GM12873 (cell line): Measurements from ENCODE around the gene ZFP36L1.
A peak's percentile ranks its signal among the peaks of the same experiment; 100 is the strongest.

Experiments
- CTCF ChIP-seq: IDR thresholded peaks from 2 replicates; pipeline ENCODE4 v1.5.1; 2012; ENCODE audit warnings: low read depth, mild to moderate bottlenecking, moderate library complexity, low read length, control low read depth; ENCODE audit not compliant: insufficient read depth; ENCODE audit errors: missing control alignments

The ZFP36L1 gene

DNA sequence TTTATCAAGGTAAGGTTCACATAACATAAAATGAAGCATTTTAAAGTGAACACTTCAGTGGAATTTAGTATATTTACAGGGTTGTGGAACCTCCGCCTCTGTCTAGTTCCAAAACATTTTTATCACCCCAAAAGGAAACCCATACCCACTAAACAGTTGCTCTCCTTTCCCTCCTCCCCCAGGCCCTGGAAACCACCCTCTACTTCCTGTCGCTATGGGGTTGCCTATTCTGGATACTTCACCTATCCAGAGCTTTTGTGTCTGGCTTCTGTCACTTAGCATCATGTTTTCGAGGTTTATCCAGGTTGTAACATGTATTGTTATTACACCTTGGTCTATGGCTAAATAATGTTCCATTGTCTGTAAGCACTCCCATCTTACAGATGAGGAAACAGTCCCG lies 27.7 kb upstream of the ZFP36L1 start:
- no peak for TF ChIP-seq CTCF

DNA sequence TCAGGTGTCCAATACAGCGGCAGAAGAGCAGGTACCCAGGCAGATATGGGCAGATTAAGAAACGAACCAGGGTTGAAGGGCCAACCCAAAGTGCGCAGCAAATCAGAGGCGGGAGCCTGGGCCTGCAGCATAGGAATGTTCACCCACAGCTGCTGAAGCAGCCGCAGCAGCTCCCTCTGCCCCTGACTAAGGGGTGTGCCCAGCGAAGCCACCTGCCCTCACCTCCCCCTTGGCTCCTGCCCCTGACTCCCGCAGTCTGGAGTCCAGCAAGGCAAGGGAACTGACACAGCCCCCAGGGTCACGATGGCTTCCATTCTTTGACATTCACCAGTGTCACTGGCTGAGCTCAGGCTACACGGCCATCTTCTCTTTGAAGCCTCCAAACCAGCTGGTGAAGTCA lies 27.3 kb upstream of the ZFP36L1 start:
- TF ChIP-seq CTCF: no peak

DNA sequence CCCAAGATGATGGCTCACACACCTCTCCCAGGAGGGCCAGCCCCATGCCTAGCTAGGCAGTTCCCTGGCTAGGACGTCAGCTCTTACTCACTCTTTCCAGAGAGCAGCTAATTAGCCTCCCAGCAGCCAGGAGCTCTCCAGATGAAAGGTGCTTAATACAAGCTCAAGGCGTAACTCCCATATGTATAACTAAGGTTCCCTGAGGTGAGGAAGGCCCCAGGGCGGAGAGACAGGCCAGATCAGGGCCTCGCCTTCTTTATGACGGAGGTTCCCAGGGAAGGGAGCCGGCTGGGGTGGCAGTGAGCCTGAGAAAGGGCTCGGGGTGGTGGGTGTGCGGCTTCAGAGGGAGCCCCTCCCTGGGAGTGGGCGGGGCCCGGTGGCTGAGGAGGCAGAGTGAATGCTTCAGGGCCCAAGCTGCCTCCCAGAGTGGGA lies 26.4 kb upstream of the ZFP36L1 start:
- no peak for TF ChIP-seq CTCF

- no peak for TF ChIP-seq CTCF
These were observed 24.8 kb upstream of the ZFP36L1 start for GRCh38 chr14:68817506-68818212.

DNA sequence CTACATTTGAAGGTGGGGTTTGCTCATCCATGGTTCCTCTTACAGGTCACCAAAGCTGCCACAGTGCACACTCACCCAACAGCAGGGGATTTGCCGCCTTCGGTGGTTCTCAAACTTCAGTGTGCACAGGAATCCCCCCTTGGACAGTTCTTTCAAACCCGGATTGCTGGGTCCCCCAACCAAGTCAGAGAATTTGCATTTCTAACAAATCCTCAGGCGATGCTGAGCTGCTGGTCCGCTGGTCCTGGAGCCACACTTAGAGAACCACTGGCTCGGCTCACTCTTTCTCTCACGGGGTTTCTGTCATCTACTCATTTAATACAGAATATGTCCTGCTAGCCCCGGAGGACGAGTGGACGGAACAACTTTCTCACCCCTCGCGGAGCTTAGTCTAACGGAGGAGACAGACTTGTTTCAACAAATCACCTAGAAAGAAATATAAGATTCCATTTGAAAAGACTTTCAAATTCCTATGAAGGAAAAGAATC lies 24.1 kb upstream of the ZFP36L1 start:
- TF ChIP-seq CTCF: no peak

- peak; percentile 93 for TF ChIP-seq CTCF
These were observed 23.5 kb upstream of the ZFP36L1 start for GRCh38 chr14:68816183-68816942.
